Measurements from ENCODE around the gene NHLRC2.

Gene NHLRC2

GRCh38 chr10:113928830-113929229, 74.4 kb downstream of the NHLRC2 start:
- no peak for DNase-seq (ENCODE audit: low read depth in 2 of 2)
- no peak overlapping the region for H3K4me3 ChIP-seq (replicated peaks in 1 of 2; ENCODE audit: low read depth in 2 of 2, low read length in 2 of 2)
- TF ChIP-seq, protein P1, sequence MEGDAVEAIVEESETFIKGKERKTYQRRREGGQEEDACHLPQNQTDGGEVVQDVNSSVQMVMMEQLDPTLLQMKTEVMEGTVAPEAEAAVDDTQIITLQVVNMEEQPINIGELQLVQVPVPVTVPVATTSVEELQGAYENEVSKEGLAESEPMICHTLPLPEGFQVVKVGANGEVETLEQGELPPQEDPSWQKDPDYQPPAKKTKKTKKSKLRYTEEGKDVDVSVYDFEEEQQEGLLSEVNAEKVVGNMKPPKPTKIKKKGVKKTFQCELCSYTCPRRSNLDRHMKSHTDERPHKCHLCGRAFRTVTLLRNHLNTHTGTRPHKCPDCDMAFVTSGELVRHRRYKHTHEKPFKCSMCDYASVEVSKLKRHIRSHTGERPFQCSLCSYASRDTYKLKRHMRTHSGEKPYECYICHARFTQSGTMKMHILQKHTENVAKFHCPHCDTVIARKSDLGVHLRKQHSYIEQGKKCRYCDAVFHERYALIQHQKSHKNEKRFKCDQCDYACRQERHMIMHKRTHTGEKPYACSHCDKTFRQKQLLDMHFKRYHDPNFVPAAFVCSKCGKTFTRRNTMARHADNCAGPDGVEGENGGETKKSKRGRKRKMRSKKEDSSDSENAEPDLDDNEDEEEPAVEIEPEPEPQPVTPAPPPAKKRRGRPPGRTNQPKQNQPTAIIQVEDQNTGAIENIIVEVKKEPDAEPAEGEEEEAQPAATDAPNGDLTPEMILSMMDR (IDR thresholded peaks at IDR 0.05; ENCODE audit: low read depth, low read length) = no peak

GRCh38 chr10:113929522-113929921, 75.1 kb downstream of the NHLRC2 start:
- no peak for DNase-seq (ENCODE audit: low read depth in 2 of 2)
- H3K4me3 ChIP-seq (replicated peaks in 1 of 2; ENCODE audit: low read depth in 2 of 2, low read length in 2 of 2) = no peak overlapping the region
- TF ChIP-seq, protein P1 (IDR thresholded peaks at IDR 0.05; ENCODE audit: low read depth, low read length) = no peak

DNA sequence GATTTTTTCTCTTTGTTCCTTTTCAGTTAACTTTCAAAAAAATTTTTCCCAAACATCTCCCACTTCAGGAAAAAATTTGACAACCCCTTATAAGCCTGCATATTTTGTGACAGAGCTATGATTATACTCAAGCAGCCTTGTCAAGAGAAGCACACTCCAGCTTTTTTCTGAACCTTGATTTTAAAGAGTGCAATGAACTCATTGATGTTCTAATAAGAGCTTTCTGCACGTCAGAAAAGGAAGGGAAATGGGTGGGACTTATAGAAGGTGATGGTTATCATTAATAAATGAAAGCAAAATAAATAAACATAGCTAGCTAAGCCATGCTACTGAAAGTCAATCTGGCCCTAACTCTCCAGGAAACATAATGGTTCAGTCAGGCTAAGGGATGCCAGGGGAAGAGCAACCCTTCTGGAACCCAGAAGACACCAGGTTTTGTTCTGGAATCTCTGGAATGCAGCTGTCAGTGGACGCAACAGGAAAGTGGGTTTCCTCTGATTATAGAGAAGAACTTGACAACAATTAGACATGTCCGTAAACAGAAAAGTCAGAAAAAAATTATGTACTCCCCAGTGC, 76.1 kb downstream of the NHLRC2 start:
- TF ChIP-seq, protein P1 (IDR thresholded peaks at IDR 0.05; ENCODE audit: low read depth, low read length) = no peak

DNA sequence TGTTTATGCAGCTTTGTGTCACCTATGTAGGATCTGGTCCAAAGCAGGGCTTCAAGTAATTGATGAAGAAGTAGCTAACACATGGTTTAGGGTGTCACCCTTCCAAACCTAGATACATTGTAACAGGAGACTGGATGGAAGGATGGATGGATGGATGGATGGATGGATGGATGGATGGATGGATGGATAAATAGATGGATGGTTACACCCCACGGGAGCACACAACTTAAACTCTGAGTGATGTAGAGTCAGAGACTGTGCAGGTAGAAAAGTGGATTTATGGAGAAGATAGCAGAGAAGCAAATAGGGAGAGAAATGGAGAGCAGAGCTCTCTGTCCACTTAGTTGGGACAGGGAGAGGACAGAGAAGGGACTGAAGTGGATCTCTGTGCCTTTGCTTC, 78.4 kb downstream of the NHLRC2 start:
- DNase-seq (ENCODE audit: low read depth in 2 of 2) = no peak
- TF ChIP-seq, protein P1 (IDR thresholded peaks at IDR 0.05; ENCODE audit: low read depth, low read length) = no peak
- H3K4me3 ChIP-seq (replicated peaks in 1 of 2; ENCODE audit: low read depth in 2 of 2, low read length in 2 of 2) = no peak overlapping the region

More for the DNA sequence above, 76.1 kb downstream of the NHLRC2 start:
- H3K4me3 ChIP-seq (replicated peaks in 1 of 2; ENCODE audit: low read depth in 2 of 2, low read length in 2 of 2) = no peak overlapping the region
- no peak for DNase-seq (ENCODE audit: low read depth in 2 of 2)

DNA sequence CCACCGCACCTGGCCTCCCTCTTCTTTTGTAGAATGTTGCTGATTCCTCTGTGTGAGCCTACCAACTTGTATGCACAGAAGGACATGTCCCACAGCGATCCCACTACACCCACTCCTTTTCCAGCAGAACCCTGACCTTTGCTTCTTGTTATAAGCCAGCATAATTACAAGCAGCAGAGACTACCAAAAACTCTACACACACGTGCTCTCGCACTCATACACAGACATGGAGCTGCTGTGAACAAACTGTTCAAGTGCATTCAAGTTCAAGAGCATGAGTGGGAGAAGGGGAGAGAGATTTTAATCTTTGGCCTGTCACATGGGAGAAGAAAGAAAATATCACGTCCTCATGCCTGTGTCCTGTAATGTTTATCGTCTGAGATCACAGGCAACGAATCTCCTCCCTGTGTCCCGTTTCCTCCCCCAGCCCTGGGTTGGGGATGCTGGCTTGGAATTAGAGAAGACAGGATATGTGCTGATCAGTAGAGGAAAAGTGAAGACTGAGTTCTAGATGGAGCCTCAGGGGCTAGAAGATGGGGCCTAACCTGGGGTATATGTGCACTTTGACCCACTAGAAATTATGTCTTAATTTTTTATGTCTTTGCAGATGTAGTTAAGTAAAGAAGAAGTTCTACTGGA, 79.6 kb downstream of the NHLRC2 start:
- no peak for DNase-seq (ENCODE audit: low read depth in 2 of 2)
- H3K4me3 ChIP-seq (replicated peaks in 1 of 2; ENCODE audit: low read depth in 2 of 2, low read length in 2 of 2) = no peak overlapping the region
- TF ChIP-seq, protein P1 (IDR thresholded peaks at IDR 0.05; ENCODE audit: low read depth, low read length) = no peak

DNA sequence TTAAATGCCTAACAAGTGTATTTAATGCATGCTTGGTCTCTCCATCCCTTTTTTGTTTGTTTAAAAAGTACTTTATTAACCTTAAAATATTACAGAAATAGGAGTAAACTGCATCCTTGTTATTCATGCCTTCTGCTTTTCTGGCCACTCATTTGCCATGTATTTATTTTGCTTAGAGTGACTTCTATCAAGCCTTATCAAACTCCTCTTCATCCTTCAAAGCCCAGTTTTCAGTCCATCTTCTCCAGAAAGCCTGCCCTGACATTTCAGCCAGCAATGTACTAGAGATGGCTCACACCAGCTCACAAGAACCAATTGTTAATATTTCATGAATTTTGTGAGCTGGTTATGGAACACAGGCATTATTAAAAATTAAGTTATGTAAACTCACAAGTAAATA, 82.8 kb downstream of the NHLRC2 start:
- TF ChIP-seq, protein P1 (IDR thresholded peaks at IDR 0.05; ENCODE audit: low read depth, low read length) = no peak
- no peak for DNase-seq (ENCODE audit: low read depth in 2 of 2)
- H3K4me3 ChIP-seq (replicated peaks in 1 of 2; ENCODE audit: low read depth in 2 of 2, low read length in 2 of 2) = no peak overlapping the region
